CD4-positive, alpha-beta T cell (primary cell): ENCODE results near the gene USP40. TPM values are rescaled to one million over a fixed set of nuclear protein-coding genes. Genes with fewer than 3 reads are reported as not detected.
A peak's percentile ranks its signal among the peaks of the same experiment; 100 is the strongest.

ENCODE experiments used
- ATAC-seq: fragments of 200-7000 bp; cut with Tn5 transposase; one replicate; pipeline ENCODE4 v1.10.0; 2022; ENCODE audit warnings: mild to moderate bottlenecking; ENCODE audit not compliant: poor library complexity
- CTCF ChIA-PET: fragments of 350-600 bp; sonication (Branson Sonifier 250); formaldehyde crosslinking; loops from one replicate; lab custom pipeline; 2021; ENCODE audit warnings: antibody characterized with exemption, inconsistent platforms; lab: Charles Lee
- POLR2A ChIA-PET: fragments of 350-600 bp; sonication (Branson Sonifier 250); formaldehyde crosslinking; loops from one replicate; lab custom pipeline; 2021; ENCODE audit warnings: antibody characterized with exemption, inconsistent platforms; lab: Charles Lee
- DNase-seq, 14 experiments: peaks; one replicate each; pipeline ENCODE4 v3.0.0-alpha.2; 2013 to 2020; ENCODE audit warnings: mixed read lengths in 2 of 14
- H3K27ac ChIP-seq, 2 donors: one replicate each; pipeline versions ENCODE4 v1.5.1 to v1.7.0; 2013; ENCODE audit warnings: low read length in 2 of 2, low read depth in 1 of 2, mild to moderate bottlenecking in 1 of 2
- H3K27me3 ChIP-seq, 2 experiments: 1 replicate in 1 of 2; 2 replicates in 1 of 2; pipeline versions ENCODE4 v1.6.1 to v1.7.0; 2013; ENCODE audit warnings: low read length in 2 of 2, control low read depth in 1 of 2, mild to moderate bottlenecking in 1 of 2, moderate library complexity in 1 of 2; ENCODE audit not compliant: insufficient read depth in 2 of 2, control insufficient read depth in 1 of 2
- H3K36me3 ChIP-seq: one replicate; pipeline ENCODE4 v1.6.1; 2013; ENCODE audit warnings: low read length, control low read depth; ENCODE audit not compliant: insufficient read depth
- H3K4me1 ChIP-seq: one replicate; pipeline ENCODE4 v1.6.1; 2013; ENCODE audit warnings: low read length, control low read depth; ENCODE audit not compliant: insufficient read depth
- H3K4me3 ChIP-seq: one replicate; pipeline ENCODE4 v1.5.1; 2013; ENCODE audit warnings: mild to moderate bottlenecking, low read length, moderate library complexity
- H3K9me3 ChIP-seq, 2 experiments: 1 replicate in 1 of 2; 2 replicates in 1 of 2; pipeline versions ENCODE4 v1.6.1 to v1.7.0; 2013; ENCODE audit warnings: low read length in 2 of 2, mild to moderate bottlenecking in 2 of 2, control low read depth in 1 of 2, moderate library complexity in 1 of 2; ENCODE audit not compliant: control insufficient read depth in 1 of 2, insufficient read depth in 1 of 2
- H3K27ac Mint-ChIP-seq: one replicate; pipeline ENCODE4 v1.8.0; 2020; ENCODE audit warnings: mixed read lengths
- H3K27me3 Mint-ChIP-seq: one replicate; pipeline ENCODE4 v1.8.0; 2021; ENCODE audit warnings: mixed read lengths
- H3K36me3 Mint-ChIP-seq: one replicate; pipeline ENCODE4 v1.8.0; 2021; ENCODE audit warnings: low read depth, mixed read lengths
- H3K4me1 Mint-ChIP-seq: one replicate; pipeline ENCODE4 v1.8.0; 2021; ENCODE audit warnings: low read depth, mixed read lengths
- H3K4me3 Mint-ChIP-seq: one replicate; pipeline ENCODE4 v1.8.0; 2020; ENCODE audit warnings: mild to moderate bottlenecking, mixed read lengths
- H3K9me3 Mint-ChIP-seq: one replicate; pipeline ENCODE4 v1.8.0; 2020; ENCODE audit warnings: mixed read lengths
- CTCF ChIP-seq: fragments of 200-600 bp; IDR thresholded peaks from one replicate; pipeline ENCODE4 v1.8.0; 2022; ENCODE audit warnings: antibody characterized with exemption, mild to moderate bottlenecking
- intact Hi-C, 2 experiments: fragments of 100-400 bp; cut with DNase I in 1 of 2; cut with micrococcal nuclease in 1 of 2; formaldehyde crosslinking; loops; one replicate each; pipeline versions ENCODE4 v1.15.1 to v1.9.0; 2023 to 2025; cut with DNase I, micrococcal nuclease
- total RNA-seq, 174 experiments: library from RNA in 2 of 174; stranded (reverse) in 2 of 174; gene quantifications; one replicate each; pipeline ENCODE4 v1.2.3 and lab custom pipeline; 2021 to 2026

The USP40 gene
- total RNA-seq, 2 experiments from 2014 or later: 7.2 to 8.7 TPM

GRCh38 chr2:233447506-233448219, 118.9 kb downstream of the USP40 start:
- ChIA-PET CTCF (no interaction called here), POLR2A (interaction anchor here (1.3 kb wide), 1 partner anchor 25 kb away, joined by 3 read pairs; no protein-coding TSS in a partner anchor)
- no peak overlapping the region for H3K4me3 Mint-ChIP-seq
- no peak for ATAC-seq
- Histone ChIP-seq H3K27me3 (no peaks in the 10 kb centered on the region), H3K9me3 (no peaks in the 10 kb centered on the region), H3K4me3 (no peak overlapping the region), H3K4me1 (peaks cover 12% of the 10 kb centered on the region), H3K36me3 (peaks cover 96% of the 10 kb centered on the region), H3K27ac (no peak overlapping the region)
- no peaks in the 10 kb centered on the region for H3K27me3 Mint-ChIP-seq
- H3K36me3 Mint-ChIP-seq: peaks cover 96% of the 10 kb centered on the region
- H3K9me3 Mint-ChIP-seq: no peaks in the 10 kb centered on the region
- no peak for TF ChIP-seq CTCF
- intact Hi-C loops: loop anchor here in 1 of 2 experiments (10.0 kb wide), 1 partner anchor 163 kb away; no protein-coding TSS in a partner anchor
- DNase-seq: peak in 1 of 14 experiments; percentile 23
- H3K4me1 Mint-ChIP-seq: peaks cover 15% of the 10 kb centered on the region
- H3K27ac Mint-ChIP-seq: no peak overlapping the region

- no peak overlapping the region for H3K27ac Mint-ChIP-seq
- POLR2A ChIA-PET: interaction anchor here (1.3 kb wide), 1 partner anchor 24 kb away, joined by 3 read pairs; no protein-coding TSS in a partner anchor
These were observed 119.8 kb downstream of the USP40 start for GRCh38 chr2:233446606-233447305.

More at GRCh38 chr2:233446606-233447305, 119.8 kb downstream of the USP40 start:
- Mint-ChIP-seq H3K4me1 (peaks cover 23% of the 10 kb centered on the region), H3K36me3 (peaks cover 96% of the 10 kb centered on the region), H3K9me3 (no peaks in the 10 kb centered on the region), H3K27me3 (no peaks in the 10 kb centered on the region), H3K4me3 (no peak overlapping the region)
- Histone ChIP-seq H3K4me3 (no peak overlapping the region), H3K4me1 (peaks cover 12% of the 10 kb centered on the region), H3K36me3 (peaks cover 91% of the 10 kb centered on the region), H3K27ac (no peak overlapping the region), H3K9me3 (no peaks in the 10 kb centered on the region), H3K27me3 (no peaks in the 10 kb centered on the region)
- no peak for ATAC-seq
- TF ChIP-seq CTCF: no peak
- intact Hi-C loops: loop anchor here in 1 of 2 experiments (10.0 kb wide), 1 partner anchor 162 kb away; no protein-coding TSS in a partner anchor
- CTCF ChIA-PET: interaction anchor here (0.8 kb wide), 1 partner anchor 43 kb away, joined by 3 read pairs; no protein-coding TSS in a partner anchor
- peak in 1 of 14 experiments; percentile 27 for DNase-seq
